Gastroesophageal sphincter (tissue), 4 donors: ENCODE measurements around the gene HAGHL. TPM values are rescaled to one million over a fixed set of nuclear protein-coding genes. Genes with fewer than 3 reads are reported as not detected.

ENCODE experiments used
- ATAC-seq: fragments of 150-250 bp; one replicate; pipeline ENCODE4 v1.9.1; 2016; ENCODE audit warnings: mild to moderate bottlenecking, moderate library complexity
- H3K27ac ChIP-seq, 4 donors: fragments of 200-600 bp; sonication (generic) in 3 of 4; 1 replicate in 3 of 4; 2 replicates in 1 of 4; pipeline ENCODE4 v1.5.1; 2016 to 2019
- H3K27me3 ChIP-seq: fragments of 200-600 bp; sonication (generic); one replicate; pipeline ENCODE4 v1.5.1; 2019
- H3K36me3 ChIP-seq, 2 donors: fragments of 200-600 bp; sonication (generic); one replicate each; pipeline ENCODE4 v1.5.1; 2019; ENCODE audit warnings: control low read depth in 1 of 2
- H3K4me1 ChIP-seq, 3 donors: fragments of 200-600 bp; sonication (generic); 1 replicate in 2 of 3; 2 replicates in 1 of 3; pipeline ENCODE4 v1.5.1; 2016 to 2019; ENCODE audit warnings: control low read depth in 2 of 3
- H3K4me3 ChIP-seq, 2 donors: fragments of 200-600 bp; sonication (generic); one replicate each; pipeline ENCODE4 v1.5.1; 2019; ENCODE audit warnings: mild to moderate bottlenecking in 1 of 2, moderate library complexity in 1 of 2
- H3K9me3 ChIP-seq, 3 donors: fragments of 200-600 bp; sonication (generic); one replicate each; pipeline ENCODE4 v1.5.1; 2017 to 2019; ENCODE audit warnings: control low read depth in 2 of 3
- EP300 ChIP-seq: sonication (generic); formaldehyde crosslinking; IDR thresholded peaks from one replicate; pipeline ENCODE4 v1.6.1; 2017; ENCODE audit warnings: antibody characterized with exemption, mild to moderate bottlenecking
- POLR2A ChIP-seq, 2 donors: fragments of 450-650 bp; IDR thresholded peaks; one replicate each; pipeline ENCODE4 v1.6.1; 2017; ENCODE audit warnings: antibody characterized with exemption in 2 of 2, mild to moderate bottlenecking in 2 of 2, moderate library complexity in 1 of 2
- POLR2AphosphoS5 ChIP-seq: sonication (generic); formaldehyde crosslinking; IDR thresholded peaks from one replicate; pipeline ENCODE4 v1.6.1; 2017; ENCODE audit warnings: antibody characterized with exemption
- WGBS, 2 donors: methylation state at CpG; one replicate each; pipeline ENCODE4 v1.1.5; 2018; ENCODE audit warnings: low coverage in 1 of 2; 5-methylcytosine and 5-hydroxymethylcytosine counted together
- total RNA-seq, 4 donors: library from RNA; depleted of rRNA; stranded (reverse); fragments of >200 nt; gene quantifications; one replicate each; pipeline ENCODE4 v1.1.0, GENCODE V29; 2016
- TF ChIP-seq, protein P1 (sequence below), 4 experiments: fragments of 200-600 bp in 2 of 4; fragments of 450-650 bp in 2 of 4; sonication (generic) in 1 of 4; IDR thresholded peaks; one replicate each; pipeline ENCODE4 v1.5.1; 2017 to 2019; ENCODE audit warnings: antibody characterized with exemption in 4 of 4, mild to moderate bottlenecking in 2 of 4, moderate library complexity in 2 of 4

HAGHL gene
- total RNA-seq, 4 donors from 2014 or later, result 1.1 to 4.8 (median 2.8) TPM

DNA sequence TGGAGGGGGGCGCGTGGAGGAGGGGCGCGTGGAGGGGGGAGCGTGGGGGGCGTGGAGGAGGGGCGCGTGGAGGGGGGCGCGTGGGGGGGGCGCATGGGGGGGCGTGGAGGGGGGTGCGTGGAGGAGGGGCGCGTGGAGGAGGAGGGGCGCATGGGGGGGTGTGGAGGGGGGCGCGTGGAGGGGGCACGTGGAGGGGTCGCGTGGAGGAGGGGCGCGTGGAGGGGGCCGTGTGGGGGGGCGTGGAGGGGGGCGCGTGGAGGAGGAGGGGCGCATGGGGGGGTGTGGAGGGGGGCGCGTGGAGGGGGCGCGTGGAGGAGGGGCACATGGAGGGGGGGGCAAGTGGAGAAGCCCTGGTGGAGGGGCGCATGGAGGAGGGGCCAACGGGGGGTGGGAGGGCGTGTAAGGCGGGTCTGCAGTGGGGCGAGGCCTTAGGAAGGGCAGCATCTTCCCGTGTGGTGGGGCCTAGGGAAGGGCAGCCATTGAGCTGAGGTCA, 40.9 kb downstream of the HAGHL start:
- ATAC-seq, result no peak
- peaks cover 62% of the 10 kb centered on the region for H3K27me3 ChIP-seq

GRCh38 chr16:768428-768827, 41.5 kb downstream of the HAGHL start:
- WGBS, 2 donors, result no CpG with 5 or more reads among the region's 21 CpGs
- no peak for ATAC-seq

More for the DNA sequence above, 40.9 kb downstream of the HAGHL start:
- H3K36me3 ChIP-seq, result no peaks in the 10 kb centered on the region
- TF ChIP-seq EP300 (no peak), POLR2A (IDR thresholded peaks at IDR 0.05) (no peak), POLR2AphosphoS5 (no peak)
- TF ChIP-seq, protein P1, sequence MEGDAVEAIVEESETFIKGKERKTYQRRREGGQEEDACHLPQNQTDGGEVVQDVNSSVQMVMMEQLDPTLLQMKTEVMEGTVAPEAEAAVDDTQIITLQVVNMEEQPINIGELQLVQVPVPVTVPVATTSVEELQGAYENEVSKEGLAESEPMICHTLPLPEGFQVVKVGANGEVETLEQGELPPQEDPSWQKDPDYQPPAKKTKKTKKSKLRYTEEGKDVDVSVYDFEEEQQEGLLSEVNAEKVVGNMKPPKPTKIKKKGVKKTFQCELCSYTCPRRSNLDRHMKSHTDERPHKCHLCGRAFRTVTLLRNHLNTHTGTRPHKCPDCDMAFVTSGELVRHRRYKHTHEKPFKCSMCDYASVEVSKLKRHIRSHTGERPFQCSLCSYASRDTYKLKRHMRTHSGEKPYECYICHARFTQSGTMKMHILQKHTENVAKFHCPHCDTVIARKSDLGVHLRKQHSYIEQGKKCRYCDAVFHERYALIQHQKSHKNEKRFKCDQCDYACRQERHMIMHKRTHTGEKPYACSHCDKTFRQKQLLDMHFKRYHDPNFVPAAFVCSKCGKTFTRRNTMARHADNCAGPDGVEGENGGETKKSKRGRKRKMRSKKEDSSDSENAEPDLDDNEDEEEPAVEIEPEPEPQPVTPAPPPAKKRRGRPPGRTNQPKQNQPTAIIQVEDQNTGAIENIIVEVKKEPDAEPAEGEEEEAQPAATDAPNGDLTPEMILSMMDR (IDR thresholded peaks at IDR 0.05), result no peak
- no peak overlapping the region for H3K4me3 ChIP-seq
- H3K4me1 ChIP-seq, result no peaks in the 10 kb centered on the region
- H3K9me3 ChIP-seq, result no peaks in the 10 kb centered on the region
- no peak overlapping the region for H3K27ac ChIP-seq
- WGBS, 2 donors, result 46% methylated on average over 4 of the region's 38 CpGs; no CpG with 5 or more reads in 1 of the 2 donors

GRCh38 chr16:769184-769784, 42.4 kb downstream of the HAGHL start:
- H3K27me3 ChIP-seq, result peaks cover 52% of the 10 kb centered on the region
- H3K27ac ChIP-seq, result no peak overlapping the region
- no peak overlapping the region for H3K4me3 ChIP-seq
- no peaks in the 10 kb centered on the region for H3K4me1 ChIP-seq
- no peak for ATAC-seq
- WGBS, 2 donors, result no CpG with 5 or more reads among the region's 20 CpGs
- no peaks in the 10 kb centered on the region for H3K36me3 ChIP-seq
- no peak for TF ChIP-seq EP300
- no peak for TF ChIP-seq POLR2A (IDR thresholded peaks at IDR 0.05)
- no peak for TF ChIP-seq POLR2AphosphoS5
- TF ChIP-seq, protein P1 (IDR thresholded peaks at IDR 0.05), result no peak
- no peaks in the 10 kb centered on the region for H3K9me3 ChIP-seq

More at GRCh38 chr16:768428-768827, 41.5 kb downstream of the HAGHL start:
- H3K9me3 ChIP-seq, result no peaks in the 10 kb centered on the region
- H3K4me3 ChIP-seq, result no peak overlapping the region
- TF ChIP-seq EP300, result no peak
- TF ChIP-seq, protein P1 (IDR thresholded peaks at IDR 0.05), result no peak
- TF ChIP-seq POLR2A (IDR thresholded peaks at IDR 0.05), result no peak
- no peak for TF ChIP-seq POLR2AphosphoS5
- no peak overlapping the region for H3K27ac ChIP-seq
- H3K27me3 ChIP-seq, result peaks cover 55% of the 10 kb centered on the region
- no peaks in the 10 kb centered on the region for H3K4me1 ChIP-seq
- no peaks in the 10 kb centered on the region for H3K36me3 ChIP-seq

GRCh38 chr16:769934-770333, 43.0 kb downstream of the HAGHL start:
- Histone ChIP-seq H3K36me3 (no peaks in the 10 kb centered on the region), H3K9me3 (no peaks in the 10 kb centered on the region), H3K27me3 (peaks cover 52% of the 10 kb centered on the region), H3K4me1 (no peaks in the 10 kb centered on the region), H3K27ac (no peak overlapping the region), H3K4me3 (no peak overlapping the region)
- TF ChIP-seq EP300, result no peak
- TF ChIP-seq POLR2AphosphoS5, result no peak
- TF ChIP-seq POLR2A (IDR thresholded peaks at IDR 0.05), result no peak
- TF ChIP-seq, protein P1 (IDR thresholded peaks at IDR 0.05), result no peak
- no CpG with 5 or more reads among the region's 19 CpGs for WGBS, 2 donors
- ATAC-seq, result no peak

- Histone ChIP-seq H3K4me1 (no peaks in the 10 kb centered on the region), H3K27ac (no peak overlapping the region), H3K9me3 (no peaks in the 10 kb centered on the region), H3K36me3 (no peaks in the 10 kb centered on the region), H3K4me3 (no peak overlapping the region), H3K27me3 (peaks cover 52% of the 10 kb centered on the region)
- no peak for TF ChIP-seq POLR2A (IDR thresholded peaks at IDR 0.05)
- no CpG with 5 or more reads among the region's 13 CpGs for WGBS, 2 donors
- ATAC-seq, result no peak
Observed at GRCh38 chr16:770411-770810, 43.5 kb downstream of the HAGHL start.
